GM19463 (cell line): ENCODE data around the gene NBEA.
A peak's percentile ranks its signal among the peaks of the same experiment; 100 is the strongest.
"Not testable (repeated sequence)": the region's sequence is repeated elsewhere in the genome, so short reads cannot be mapped to it uniquely, and the experiment has no call there.

Experiments used
- ATAC-seq: cut with Tn5 transposase; IDR thresholded peaks from one replicate; pipeline ENCODE4 v1.9.1; 2021; ENCODE audit warnings: mild to moderate bottlenecking, moderate library complexity; ENCODE audit not compliant: unreplicated experiment

NBEA gene

DNA sequence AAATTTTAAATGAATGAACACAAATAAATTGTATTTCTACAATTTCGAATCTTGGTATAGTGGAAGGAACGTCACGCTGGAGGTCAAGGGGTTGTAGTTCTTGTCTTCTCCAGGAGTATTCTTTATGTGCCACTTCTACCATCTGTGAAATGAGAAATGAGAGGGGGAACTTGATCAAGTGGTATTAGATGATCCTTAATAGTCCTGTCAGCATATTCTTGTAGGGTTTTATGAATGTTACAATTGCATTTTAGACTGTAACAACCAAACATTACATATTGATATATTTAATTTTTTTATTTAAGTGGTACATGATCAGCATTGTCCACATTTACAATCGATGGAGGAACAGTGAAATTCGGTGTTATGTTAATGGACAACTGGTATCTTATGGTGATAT is 113.6 kb downstream of the NBEA start:
- no peak for ATAC-seq

DNA sequence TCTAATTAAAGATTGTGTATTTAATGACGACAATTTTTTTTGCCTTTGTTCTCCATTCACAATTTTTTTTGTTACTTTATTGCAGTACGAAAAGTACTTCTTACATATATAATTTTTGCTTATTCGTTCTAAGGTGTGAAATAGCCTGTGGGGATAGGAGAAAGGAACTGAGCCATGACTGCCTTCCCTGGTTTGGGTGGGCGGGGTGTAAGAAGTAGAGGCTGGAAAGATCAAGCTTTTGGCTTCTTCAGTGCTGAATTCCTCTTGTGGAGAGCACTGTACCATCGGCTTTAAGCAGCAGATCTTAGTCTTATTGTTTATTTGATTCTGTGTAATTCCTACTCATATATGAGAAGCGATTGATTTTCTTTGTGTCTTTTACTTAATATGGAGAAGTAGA is 115.8 kb downstream of the NBEA start:
- no peak for ATAC-seq

DNA sequence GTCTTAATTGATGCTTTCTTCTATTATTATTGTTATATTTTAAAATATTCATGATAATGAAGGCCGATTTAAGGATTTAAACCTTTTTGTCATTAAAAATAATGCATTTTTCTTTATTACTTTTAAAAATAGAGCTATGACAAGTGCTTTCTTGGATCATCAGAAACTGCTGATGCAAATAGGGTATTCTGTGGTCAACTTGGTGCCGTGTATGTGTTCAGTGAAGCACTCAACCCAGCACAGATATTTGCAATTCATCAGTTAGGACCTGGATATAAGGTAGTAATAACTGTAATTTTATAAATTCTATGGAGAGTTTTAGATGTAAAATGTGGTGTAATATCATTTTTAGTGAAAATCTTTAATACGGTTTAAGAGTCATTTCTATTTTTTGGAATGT is 116.5 kb downstream of the NBEA start:
- peak; percentile 42 for ATAC-seq

DNA sequence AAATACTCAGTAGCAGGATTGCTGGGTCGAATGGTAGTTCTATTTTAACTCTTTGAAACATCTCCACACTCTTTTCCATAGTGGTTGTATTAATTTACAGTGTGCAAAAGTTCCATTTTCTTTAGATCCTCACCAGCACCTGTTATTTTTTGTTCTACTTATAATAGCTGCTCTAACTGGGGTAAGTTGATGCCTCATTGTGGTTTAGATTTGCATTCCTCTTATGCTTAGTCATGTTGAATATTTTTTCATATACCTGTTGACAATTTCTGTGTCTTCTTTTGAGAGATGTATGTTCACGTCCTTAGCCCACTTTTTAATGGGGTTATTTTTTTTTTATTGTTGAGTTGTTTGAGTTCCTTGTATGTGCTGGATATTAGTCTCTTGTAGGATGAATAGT is 144.6 kb downstream of the NBEA start:
- no peak for ATAC-seq

DNA sequence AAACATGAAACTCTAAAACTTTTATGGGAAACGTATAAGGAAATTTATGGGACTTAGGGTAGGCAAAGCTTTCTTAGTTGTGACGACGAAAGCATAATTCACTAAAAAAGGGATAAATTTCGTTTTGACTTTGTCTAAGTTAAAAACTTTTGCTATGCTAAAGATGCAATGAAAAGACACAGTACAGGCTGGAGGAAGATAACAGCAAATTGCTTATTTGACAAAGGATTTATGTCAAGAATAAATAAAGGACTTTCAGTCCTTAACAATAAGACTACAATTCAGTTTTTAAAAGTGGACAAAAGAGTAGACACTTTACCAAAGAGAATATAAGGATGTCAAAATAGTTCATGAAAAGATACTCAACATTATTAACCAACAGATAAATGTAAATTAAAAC is 150.2 kb downstream of the NBEA start:
- no peak for ATAC-seq

DNA sequence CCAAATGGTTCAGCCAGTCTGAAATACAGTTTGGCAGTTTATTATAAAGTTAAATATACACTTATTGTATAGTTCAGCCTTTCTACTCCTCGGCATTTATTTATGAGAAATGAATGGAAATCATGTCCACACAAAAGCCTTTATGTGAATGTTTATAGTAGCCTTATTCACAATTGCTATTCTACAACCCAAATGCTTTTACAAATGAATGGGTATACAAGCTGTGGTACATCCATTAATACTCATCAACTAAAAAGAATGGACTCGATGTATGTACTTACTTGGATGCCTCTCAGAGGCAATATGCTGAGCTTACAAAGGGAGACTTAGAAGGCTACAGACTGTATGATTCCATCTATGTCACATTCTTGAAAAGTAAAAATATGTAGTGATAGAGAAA is 150.7 kb downstream of the NBEA start:
- no peak for ATAC-seq

DNA sequence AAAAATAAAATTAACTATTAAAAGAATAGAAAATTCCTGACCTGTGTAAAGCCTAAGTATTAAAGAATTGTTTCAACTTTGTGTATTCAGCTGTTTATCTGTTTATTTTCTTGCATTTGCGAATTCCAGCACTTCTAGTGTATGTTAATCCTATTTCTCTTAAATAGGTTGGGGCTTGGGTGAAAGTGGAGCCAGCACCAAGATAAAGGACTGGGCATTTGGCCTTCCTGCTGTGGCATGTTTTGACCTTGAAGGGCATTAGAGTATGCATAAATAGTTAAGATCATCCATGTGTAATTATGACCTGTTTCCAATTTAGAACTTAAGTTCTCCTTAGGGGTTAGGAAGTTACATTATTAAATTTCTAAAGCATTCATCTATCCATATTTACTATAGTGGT is 151.3 kb downstream of the NBEA start:
- ATAC-seq, result no peak

DNA sequence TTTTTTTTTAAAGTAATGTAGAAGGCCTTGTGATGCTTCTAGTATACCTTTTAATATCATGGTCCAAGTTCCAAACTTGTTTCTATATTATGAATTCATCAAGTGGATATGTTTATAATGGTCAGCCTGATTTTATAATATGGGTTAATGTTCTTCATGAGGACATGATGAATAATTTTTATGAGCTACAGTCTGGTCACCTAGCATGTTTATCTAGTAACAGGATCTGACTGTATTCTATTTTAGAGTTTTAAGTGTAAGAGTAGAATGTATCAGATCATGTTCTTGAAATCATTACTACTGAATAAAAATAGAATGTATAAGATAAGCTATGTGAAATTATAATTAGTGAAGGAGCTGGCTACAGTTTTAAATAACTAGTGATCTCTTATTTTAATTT is 164.7 kb downstream of the NBEA start:
- not testable (repeated sequence) for ATAC-seq

DNA sequence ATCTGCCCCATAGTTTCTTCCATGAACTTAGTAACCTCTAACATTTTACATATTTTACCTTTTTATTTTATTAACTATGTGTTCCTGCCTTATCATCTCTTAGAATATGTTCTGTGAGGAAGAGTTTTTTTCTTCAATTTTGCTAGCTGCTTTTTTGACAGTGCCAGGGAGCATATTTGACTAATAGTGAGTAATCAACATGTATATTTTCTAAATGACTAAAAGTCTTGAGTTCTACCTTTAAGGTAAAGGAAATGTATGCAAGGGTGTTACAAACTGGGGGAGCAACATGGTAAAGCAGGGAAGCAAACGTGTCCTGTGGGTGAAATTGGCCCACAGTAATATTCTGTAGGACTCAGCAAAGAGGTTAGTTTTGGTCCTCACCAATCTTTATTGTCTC is 165.5 kb downstream of the NBEA start:
- ATAC-seq, result no peak

DNA sequence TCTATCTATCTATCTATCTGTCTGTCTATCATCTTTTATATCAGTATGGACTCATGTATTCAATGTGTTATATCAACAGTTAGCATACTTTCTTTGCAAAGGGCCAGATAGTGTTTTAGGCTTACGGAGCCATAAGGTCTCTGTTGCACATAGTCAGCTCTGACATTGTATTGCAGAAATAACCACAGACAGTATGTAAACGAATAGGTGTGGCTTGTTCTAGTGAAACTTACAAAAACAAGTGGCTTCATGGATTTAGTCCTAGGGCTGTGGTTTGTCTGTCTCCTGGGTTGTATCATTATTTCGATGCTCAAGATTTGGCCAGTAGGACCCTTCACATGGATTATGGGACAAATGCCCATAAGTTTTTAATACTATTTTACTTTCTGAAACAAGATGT is 171.5 kb downstream of the NBEA start:
- ATAC-seq, result not testable (repeated sequence)

DNA sequence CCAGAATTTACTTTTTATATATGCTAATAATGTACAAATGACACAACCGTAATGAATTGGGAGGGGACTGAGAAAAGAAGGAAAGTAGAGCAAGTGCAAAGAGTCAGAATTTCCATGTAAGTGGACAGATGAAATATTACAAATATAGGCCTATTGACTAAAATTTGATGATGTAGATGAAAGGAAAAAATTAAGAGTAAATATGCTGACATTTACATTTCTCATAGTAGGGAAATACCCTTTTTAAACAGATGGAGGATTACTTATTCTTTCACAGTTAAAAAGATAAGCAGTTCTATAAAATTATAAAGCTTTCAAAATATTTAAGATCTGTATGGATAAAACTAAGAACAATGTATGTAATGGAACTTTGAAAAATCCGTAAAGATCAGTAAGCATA is 185.4 kb downstream of the NBEA start:
- ATAC-seq, result no peak

DNA sequence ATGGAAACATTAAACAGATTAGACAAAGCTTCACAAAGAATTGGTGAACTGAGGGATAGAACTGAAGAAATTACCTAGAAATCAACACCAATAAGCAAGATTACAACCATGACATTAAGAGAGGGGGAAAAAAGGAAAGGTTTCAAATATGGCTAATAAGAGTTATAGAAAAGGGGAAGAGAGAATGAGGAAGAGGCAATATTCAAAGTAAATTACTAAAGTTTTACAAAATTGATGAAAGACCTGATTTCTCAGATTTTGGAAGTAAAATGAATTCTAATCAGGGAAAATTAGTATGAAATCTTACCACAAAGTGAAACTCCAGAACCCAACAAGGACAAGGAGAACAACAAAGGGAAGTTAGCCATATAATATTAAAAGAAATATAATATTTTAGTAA is 187.4 kb downstream of the NBEA start:
- no peak for ATAC-seq

DNA sequence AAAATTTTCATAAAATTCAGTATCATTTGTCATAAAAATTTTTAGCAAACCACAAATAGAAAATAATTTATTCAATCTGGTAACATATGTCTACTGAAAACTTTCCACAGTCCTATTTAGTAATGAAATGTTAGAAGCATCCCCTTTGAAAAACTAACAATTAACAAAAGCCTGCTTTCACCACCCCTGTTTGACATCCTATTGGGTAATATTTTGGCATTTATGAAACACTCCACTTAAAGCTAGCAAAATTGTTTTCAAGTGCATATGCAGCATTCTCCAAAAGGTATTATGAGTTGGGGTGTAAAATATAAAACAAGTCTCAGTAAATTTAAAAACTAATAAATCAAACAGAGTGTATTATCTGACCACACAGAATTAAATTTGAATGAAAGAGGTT is 189.4 kb downstream of the NBEA start:
- ATAC-seq, result no peak

DNA sequence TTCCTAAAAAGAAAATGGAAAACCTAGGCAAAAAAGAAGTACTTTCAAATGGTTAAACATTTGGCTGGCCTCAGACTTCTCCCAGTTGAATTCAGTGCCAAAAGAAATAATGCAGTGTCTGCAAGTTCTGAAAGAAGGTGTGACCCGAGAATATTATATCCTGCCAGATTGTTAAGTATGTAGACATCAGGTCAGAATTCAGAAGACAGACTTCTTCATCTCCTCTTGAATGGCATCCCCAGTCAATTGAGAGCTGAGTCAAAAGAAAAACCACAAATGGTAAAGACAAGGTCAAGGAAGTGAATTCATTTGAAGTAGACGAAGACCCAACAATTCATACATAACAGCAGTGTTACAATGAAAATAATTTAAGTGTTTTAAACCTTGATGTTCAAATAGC is 194.5 kb downstream of the NBEA start:
- ATAC-seq, result no peak

DNA sequence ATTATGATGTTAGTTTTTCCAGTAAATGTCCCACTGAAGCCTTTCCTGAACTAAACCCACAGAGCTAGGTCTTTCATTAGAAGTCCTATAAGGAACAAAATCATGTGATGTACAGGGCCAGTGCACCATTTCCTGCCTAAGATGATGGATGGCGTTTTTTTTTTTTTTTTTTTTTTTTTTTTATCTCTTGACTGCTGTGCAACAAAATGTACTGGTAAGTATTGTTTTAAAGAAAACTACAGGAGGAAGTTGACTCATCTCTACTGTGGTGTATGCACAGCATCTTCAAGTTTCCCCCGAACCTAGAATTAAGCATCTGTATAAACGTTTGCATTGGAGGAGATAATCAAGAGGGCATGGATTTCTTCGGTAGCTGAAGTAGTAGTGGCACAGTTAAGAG is 197.5 kb downstream of the NBEA start:
- no peak for ATAC-seq

DNA sequence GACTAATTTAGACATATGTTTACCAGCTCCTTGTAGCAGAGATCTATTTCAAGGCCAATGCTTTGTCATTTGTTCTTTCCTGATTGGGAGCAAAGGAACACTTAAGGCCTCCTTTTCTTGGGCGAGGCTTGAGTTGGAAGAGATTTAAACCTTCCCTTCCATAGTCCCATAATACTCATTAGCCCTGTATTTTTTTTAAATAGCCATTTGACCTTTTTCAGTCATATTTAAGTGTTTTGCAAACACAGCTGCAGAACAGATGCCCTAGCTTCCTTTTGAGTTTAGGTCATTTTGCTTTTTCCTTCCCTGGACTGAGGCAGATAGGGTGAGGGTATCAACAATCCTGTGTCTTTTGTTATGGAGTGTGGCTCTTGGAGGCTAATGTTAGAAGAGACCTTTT is 198.3 kb downstream of the NBEA start:
- no peak for ATAC-seq

DNA sequence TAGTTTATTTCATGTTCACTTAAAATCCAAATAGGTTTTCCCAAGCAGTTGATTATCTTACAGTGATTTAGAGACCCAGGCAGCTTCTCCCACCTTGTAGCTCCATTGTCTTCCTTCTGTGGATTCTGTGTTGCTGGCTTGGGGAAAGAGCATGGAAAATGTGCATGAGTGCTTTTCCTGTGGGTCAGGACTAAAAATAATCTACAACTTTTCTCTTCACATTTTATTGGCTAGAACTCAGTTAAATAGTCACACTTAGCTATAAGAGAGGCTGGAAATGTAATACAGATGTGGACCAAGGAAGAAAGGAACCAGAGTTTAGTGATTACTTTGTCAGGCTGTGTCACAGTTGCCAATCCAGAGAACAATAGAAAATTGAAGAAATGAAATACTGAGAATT is 198.8 kb downstream of the NBEA start:
- no peak for ATAC-seq

DNA sequence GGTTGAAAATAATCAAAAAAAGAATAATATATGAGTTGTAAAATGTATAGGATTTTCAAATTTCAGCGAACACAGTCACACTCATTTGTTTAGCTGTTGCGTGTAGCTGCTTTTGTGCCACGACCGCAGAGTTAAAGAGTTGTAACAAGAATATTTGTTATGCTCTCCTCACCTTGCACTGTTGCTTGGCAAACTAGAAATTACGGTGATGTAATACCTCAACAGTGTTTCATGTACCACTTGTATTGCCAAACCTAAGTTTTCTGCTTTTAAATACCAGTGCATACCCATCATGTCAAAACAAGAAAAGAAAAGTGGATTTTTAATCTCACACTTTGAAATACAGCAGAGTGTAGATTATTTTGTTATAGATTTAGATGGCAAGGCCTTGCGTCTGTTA is 201.1 kb downstream of the NBEA start:
- no peak for ATAC-seq

DNA sequence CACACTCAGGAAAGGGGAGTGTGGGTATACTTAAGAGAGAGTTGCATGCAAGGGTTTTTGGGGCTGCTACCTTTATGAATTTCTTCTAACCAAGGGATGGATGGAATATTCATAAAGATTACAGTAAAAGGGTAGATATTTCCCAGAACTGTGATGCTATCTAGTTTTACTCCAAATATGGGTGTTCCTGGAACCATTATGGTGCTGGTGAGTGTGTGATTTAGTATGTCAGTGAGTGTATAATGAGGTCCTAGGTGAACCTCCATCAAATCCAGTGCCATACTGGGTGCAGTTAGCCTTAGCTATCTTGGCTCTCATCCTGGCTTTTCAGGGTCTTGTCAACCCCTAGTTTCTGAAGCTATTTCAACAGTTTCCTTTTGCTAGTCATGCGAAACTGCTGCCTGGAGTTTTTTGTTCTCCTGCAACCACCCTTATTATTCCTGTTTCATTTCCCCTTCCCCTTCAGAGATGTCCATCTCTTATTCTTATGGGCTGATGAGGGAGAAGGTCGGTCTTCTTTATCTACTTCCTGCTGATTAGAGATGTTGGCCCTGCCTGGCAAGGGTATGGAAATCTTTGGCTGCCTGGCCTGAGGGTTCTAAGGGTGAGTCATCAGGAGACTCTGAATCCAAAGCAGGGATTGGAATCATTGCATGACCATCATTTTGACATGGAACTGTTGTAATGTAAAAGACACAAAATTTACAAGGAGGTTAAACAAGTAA is 202.3 kb downstream of the NBEA start:
- ATAC-seq, result no peak

DNA sequence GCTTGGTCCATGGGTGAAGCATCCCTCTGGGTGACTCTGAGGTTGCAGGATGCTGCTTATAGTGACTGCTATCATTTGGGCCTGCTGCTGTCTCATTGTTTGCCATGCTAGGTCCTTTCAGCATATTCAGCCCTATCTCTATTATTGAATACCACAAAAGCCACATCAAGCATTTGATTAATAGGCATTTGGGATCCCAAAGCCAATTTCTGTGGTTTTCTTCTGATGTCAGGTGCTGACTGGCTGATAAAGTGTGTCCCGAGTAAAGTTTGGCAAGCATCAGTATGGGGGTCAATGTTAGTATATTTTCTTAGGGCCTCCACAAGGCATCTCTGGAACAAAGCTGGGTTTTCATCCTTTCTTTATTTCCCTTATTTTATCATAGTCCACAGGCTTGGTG is 204.6 kb downstream of the NBEA start:
- ATAC-seq, result no peak

DNA sequence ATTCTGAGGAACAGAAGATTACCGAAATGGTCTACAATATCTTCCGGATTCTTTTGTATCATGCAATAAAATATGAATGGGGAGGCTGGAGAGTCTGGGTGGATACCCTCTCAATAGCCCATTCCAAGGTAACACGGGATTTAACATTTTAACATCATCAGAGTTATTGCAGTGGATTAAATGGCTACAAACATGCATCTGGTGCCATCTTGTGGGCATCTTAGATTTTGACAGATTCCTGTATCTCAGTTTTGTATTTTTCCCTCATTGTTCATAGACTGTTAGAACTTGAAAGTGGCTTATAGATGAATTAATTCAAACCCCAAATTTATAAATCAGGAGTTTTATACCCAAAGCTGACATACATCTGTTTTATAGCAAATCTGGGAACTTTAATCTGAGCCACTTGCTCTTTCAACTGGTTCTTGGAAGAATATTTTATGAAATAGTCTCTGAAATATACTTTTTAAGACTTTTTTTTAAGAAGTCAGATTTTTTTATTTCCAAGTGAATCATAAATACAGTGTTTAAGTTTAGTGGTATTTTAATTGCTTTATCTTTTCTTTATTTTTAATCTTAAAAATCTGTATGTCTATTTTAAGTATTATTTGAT is 215.2 kb downstream of the NBEA start:
- peak; percentile 63 for ATAC-seq

DNA sequence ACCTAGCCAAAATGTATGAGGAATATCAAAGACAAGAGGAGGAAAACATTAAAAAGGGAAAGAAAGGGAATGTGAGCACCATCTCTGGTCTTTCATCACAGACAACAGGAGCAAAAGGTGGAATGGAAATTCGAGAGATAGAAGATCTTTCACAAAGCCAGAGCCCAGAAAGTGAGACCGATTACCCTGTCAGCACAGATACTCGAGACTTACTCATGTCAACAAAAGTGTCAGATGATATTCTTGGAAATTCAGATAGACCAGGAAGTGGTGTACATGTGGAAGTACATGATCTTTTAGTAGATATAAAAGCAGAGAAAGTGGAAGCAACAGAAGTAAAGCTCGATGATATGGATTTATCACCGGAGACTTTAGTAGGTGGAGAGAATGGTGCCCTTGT is 217.0 kb downstream of the NBEA start:
- ATAC-seq, result no peak

DNA sequence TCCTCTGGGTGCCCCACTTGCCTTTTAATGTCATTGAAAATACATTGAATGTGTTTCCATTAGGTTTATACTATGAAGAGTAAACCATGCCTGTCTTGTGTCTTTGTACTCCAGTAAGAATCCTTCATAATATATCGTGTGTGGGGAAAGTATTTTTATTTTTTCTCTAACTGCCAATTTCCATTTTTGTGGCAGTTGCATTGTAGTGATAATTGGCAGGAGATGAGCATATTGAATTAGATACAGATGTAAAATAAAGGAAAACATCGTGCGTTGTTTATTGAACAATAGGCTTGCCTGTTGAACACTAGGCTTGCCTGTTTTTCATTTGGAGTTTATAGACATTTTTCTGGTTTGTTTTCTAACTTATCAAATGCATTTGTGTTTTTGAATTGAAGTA is 218.8 kb downstream of the NBEA start:
- no peak for ATAC-seq
